HEK293 (cell line): Measurements from ENCODE around the gene PPARD.

Experiments used
- CTCF ChIA-PET: fragments of 350-600 bp; formaldehyde crosslinking; extraction: SDS; loops from one replicate; lab custom pipeline; 2021; ENCODE audit warnings: antibody characterized with exemption; lab: Yijun Ruan, JAX
- POLR2A ChIA-PET: fragments of 300-600 bp; formaldehyde crosslinking; extraction: SDS; loops from one replicate; lab custom pipeline; 2020; ENCODE audit warnings: antibody characterized with exemption, inconsistent platforms; lab: Yijun Ruan, JAX
- H3K27ac ChIP-seq: fragments of 200-500 bp; sonication (Bioruptor generic); 2 replicates; pipeline ENCODE4 v1.5.1; 2014; ENCODE audit warnings: low read depth, low read length, control low read depth, inconsistent platforms; ENCODE audit errors: extremely low read depth
- H3K36me3 ChIP-seq, 2 experiments: fragments of 200-500 bp in 1 of 2; sonication (Bioruptor generic) in 1 of 2; 1 replicate in 1 of 2; 2 replicates in 1 of 2; pipeline ENCODE4 v1.5.1; 2014 to 2017; ENCODE audit warnings: inconsistent platforms in 2 of 2, low read length in 2 of 2; ENCODE audit not compliant: control insufficient read depth in 2 of 2, insufficient read depth in 1 of 2
- H3K4me1 ChIP-seq: fragments of 200-500 bp; sonication (Bioruptor generic); 2 replicates; pipeline ENCODE4 v1.5.1; 2014; ENCODE audit warnings: mild to moderate bottlenecking, low read length, inconsistent platforms; ENCODE audit not compliant: control insufficient read depth, insufficient read depth
- H3K4me3 ChIP-seq: 2 replicates; pipeline ENCODE4 v1.5.1; 2011; ENCODE audit warnings: low read depth, mild to moderate bottlenecking, control low read depth, low read length, moderate library complexity
- H3K9me3 ChIP-seq: fragments of 200-500 bp; sonication (Bioruptor generic); 2 replicates; pipeline ENCODE4 v1.5.1; 2014; ENCODE audit warnings: low read depth, low read length, inconsistent platforms; ENCODE audit not compliant: control insufficient read depth, insufficient read depth
- BCL11A ChIP-seq: fragments of 450-650 bp; formaldehyde crosslinking; IDR thresholded peaks from 2 replicates; pipeline ENCODE4 v1.5.1; 2016; ENCODE audit warnings: low read depth, missing biosample characterization, missing genetic modification characterization
- GLIS1 ChIP-seq: fragments of 450-650 bp; formaldehyde crosslinking; IDR thresholded peaks from 2 replicates; pipeline ENCODE4 v1.5.1; 2016; ENCODE audit warnings: missing biosample characterization, missing genetic modification characterization
- MEIS1 ChIP-seq: sonication (generic); formaldehyde crosslinking; IDR thresholded peaks from 2 replicates; pipeline ENCODE4 v1.8.1; 2022; ENCODE audit warnings: missing genetic modification reagents, mild to moderate bottlenecking, borderline replicate concordance
- WT1 ChIP-seq: fragments of 450-650 bp; formaldehyde crosslinking; IDR thresholded peaks from 2 replicates; pipeline ENCODE4 v1.5.1; 2016; ENCODE audit warnings: missing biosample characterization, missing genetic modification characterization
- ZBTB1 ChIP-seq: fragments of 450-650 bp; formaldehyde crosslinking; IDR thresholded peaks from 2 replicates; pipeline ENCODE4 v1.5.1; 2016; ENCODE audit warnings: missing biosample characterization, missing genetic modification characterization
- ZNF157 ChIP-seq: fragments of 450-650 bp; formaldehyde crosslinking; IDR thresholded peaks from 2 replicates; pipeline ENCODE4 v1.5.1; 2016; ENCODE audit warnings: missing biosample characterization, missing genetic modification characterization
- ZNF223 ChIP-seq: fragments of 450-650 bp; formaldehyde crosslinking; IDR thresholded peaks from 2 replicates; pipeline ENCODE4 v1.5.1; 2016; ENCODE audit warnings: missing biosample characterization, missing genetic modification characterization
- ZNF239 ChIP-seq: fragments of 450-650 bp; formaldehyde crosslinking; IDR thresholded peaks from 2 replicates; pipeline ENCODE4 v1.5.1; 2016; ENCODE audit warnings: missing biosample characterization, missing genetic modification characterization
- ZNF248 ChIP-seq: fragments of 450-650 bp; formaldehyde crosslinking; IDR thresholded peaks from 2 replicates; pipeline ENCODE4 v1.5.1; 2017; ENCODE audit warnings: missing biosample characterization, missing genetic modification characterization
- ZNF302 ChIP-seq: fragments of 450-650 bp; formaldehyde crosslinking; IDR thresholded peaks from 2 replicates; pipeline ENCODE4 v1.5.1; 2016; ENCODE audit warnings: missing biosample characterization, missing genetic modification characterization, low read depth
- ZNF341 ChIP-seq: fragments of 450-650 bp; formaldehyde crosslinking; IDR thresholded peaks from 2 replicates; pipeline ENCODE4; 2016; ENCODE audit warnings: low read depth, missing biosample characterization, missing genetic modification characterization
- ZNF366 ChIP-seq: fragments of 450-650 bp; formaldehyde crosslinking; conservative IDR thresholded peaks from 2 replicates; pipeline ENCODE4 v1.5.1; 2016; ENCODE audit warnings: missing biosample characterization, missing genetic modification characterization
- ZNF560 ChIP-seq: fragments of 450-650 bp; formaldehyde crosslinking; IDR thresholded peaks from 2 replicates; pipeline ENCODE4 v1.5.1; 2017; ENCODE audit warnings: missing biosample characterization, missing genetic modification characterization, borderline replicate concordance
- ZNF768 ChIP-seq: fragments of 450-650 bp; formaldehyde crosslinking; IDR thresholded peaks from 2 replicates; pipeline ENCODE4 v1.5.1; 2018; ENCODE audit warnings: missing biosample characterization, mild to moderate bottlenecking, missing genetic modification characterization
- TF ChIP-seq, protein P1 (sequence below): fragments of 450-650 bp; formaldehyde crosslinking; IDR thresholded peaks from 2 replicates; pipeline ENCODE4 v1.5.1; 2016; ENCODE audit warnings: missing biosample characterization, missing genetic modification characterization
- TF ChIP-seq, protein P2 (sequence below): fragments of 450-650 bp; formaldehyde crosslinking; IDR thresholded peaks from 2 replicates; pipeline ENCODE4 v1.5.1; 2016; ENCODE audit warnings: missing biosample characterization, missing genetic modification characterization
- TF ChIP-seq, protein P3 (sequence below): fragments of 450-650 bp; formaldehyde crosslinking; IDR thresholded peaks from 2 replicates; pipeline ENCODE4 v1.5.1; 2016; ENCODE audit warnings: missing biosample characterization, missing genetic modification characterization, low read depth
- TF ChIP-seq, protein P4 (sequence below): fragments of 450-650 bp; formaldehyde crosslinking; IDR thresholded peaks from 2 replicates; pipeline ENCODE4 v1.5.1; 2016; ENCODE audit warnings: missing biosample characterization, missing genetic modification characterization

PPARD gene

DNA sequence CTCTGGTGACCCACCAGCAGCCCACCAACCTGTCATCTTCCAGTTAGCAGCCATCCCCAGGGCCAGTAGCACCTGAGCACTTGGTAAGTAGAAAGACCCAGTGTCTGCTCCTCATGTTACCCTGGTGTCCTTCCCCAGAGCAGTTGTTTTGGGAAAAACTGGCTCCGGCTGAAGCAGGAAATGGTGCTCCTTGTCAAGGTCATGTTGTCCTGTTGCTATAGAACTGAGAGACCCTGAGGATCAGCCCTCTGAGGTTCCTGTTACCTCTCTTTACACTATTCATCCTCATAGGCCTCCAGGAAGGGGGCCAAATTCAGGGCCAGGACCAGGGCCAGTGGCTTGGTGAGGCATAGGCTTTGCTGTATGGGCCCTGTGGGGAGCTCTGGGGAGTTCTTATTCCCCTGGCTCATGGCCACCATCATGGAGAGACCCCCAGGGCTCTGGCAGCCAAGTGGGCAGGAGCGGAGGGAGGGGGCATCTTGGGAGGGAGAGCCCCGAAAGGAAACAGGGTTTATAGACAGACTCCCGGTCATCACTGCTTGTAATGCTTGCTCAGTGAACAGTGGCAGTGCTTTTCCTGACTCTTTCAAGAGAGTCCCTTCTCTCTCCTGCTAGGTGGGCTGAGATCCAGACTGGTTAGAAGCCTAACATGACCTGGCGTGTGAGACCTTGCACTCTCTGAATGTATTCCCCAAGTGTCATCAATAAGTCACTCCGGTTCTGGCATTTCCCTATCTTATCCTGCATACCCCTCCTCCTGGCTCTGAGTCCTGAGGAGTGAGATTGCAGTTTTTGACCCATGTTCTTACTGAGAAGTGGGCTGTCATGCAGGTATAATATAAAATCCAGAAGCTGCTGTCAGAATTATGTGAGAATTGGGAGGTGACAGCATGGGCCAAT, 50.7 kb downstream of the PPARD start:
- TF ChIP-seq ZNF248 (no peak), ZNF560 (tag by site-specific recombination) (no peak), ZNF223 (tag by site-specific recombination) (no peak), GLIS1 (peak; percentile 59), ZNF302 (tag by site-specific recombination) (no peak), ZNF341 (peak; percentile 54; the same call in 1 of the 2 replicates), ZNF157 (tag by site-specific recombination) (no peak), MEIS1 (CRISPR knock-in tag) (no peak), ZNF239 (tag by site-specific recombination) (no peak), ZBTB1 (tag by site-specific recombination) (no peak), BCL11A (no peak), WT1 (tag by site-specific recombination) (no peak)
- TF ChIP-seq, protein P1, sequence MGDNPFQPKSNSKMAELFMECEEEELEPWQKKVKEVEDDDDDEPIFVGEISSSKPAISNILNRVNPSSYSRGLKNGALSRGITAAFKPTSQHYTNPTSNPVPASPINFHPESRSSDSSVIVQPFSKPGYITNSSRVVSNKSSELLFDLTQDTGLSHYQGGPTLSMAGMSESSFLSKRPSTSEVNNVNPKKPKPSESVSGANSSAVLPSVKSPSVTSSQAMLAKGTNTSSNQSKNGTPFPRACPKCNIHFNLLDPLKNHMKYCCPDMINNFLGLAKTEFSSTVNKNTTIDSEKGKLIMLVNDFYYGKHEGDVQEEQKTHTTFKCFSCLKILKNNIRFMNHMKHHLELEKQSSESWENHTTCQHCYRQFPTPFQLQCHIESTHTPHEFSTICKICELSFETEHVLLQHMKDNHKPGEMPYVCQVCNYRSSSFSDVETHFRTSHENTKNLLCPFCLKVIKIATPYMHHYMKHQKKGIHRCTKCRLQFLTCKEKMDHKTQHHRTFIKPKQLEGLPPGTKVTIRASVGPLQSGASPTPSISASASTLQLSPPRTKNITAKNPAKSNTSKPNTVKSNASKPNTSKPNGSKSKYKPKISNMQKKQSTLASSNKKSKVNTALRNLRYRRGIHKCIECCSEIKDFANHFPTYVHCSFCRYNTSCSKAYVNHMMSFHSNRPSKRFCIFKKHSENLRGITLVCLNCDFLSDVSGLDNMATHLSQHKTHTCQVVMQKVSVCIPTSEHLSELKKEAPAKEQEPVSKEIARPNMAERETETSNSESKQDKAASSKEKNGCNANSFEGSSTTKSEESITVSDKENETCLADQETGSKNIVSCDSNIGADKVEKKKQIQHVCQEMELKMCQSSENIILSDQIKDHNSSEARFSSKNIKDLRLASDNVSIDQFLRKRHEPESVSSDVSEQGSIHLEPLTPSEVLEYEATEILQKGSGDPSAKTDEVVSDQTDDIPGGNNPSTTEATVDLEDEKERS (tag by site-specific recombination), result no peak
- TF ChIP-seq, protein P2, sequence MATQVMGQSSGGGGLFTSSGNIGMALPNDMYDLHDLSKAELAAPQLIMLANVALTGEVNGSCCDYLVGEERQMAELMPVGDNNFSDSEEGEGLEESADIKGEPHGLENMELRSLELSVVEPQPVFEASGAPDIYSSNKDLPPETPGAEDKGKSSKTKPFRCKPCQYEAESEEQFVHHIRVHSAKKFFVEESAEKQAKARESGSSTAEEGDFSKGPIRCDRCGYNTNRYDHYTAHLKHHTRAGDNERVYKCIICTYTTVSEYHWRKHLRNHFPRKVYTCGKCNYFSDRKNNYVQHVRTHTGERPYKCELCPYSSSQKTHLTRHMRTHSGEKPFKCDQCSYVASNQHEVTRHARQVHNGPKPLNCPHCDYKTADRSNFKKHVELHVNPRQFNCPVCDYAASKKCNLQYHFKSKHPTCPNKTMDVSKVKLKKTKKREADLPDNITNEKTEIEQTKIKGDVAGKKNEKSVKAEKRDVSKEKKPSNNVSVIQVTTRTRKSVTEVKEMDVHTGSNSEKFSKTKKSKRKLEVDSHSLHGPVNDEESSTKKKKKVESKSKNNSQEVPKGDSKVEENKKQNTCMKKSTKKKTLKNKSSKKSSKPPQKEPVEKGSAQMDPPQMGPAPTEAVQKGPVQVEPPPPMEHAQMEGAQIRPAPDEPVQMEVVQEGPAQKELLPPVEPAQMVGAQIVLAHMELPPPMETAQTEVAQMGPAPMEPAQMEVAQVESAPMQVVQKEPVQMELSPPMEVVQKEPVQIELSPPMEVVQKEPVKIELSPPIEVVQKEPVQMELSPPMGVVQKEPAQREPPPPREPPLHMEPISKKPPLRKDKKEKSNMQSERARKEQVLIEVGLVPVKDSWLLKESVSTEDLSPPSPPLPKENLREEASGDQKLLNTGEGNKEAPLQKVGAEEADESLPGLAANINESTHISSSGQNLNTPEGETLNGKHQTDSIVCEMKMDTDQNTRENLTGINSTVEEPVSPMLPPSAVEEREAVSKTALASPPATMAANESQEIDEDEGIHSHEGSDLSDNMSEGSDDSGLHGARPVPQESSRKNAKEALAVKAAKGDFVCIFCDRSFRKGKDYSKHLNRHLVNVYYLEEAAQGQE, result peak; percentile 57; the same call in 1 of the 2 replicates
- Histone ChIP-seq H3K4me3 (no peak overlapping the region), H3K27ac (no peak overlapping the region), H3K9me3 (no peaks in the 10 kb centered on the region), H3K36me3 (no peaks in the 10 kb centered on the region), H3K4me1 (peaks cover 4% of the 10 kb centered on the region; the same call in 1 of the 2 replicates)
- POLR2A ChIA-PET, result no interaction called here
- CTCF ChIA-PET, result interaction anchor here (1.4 to 1.7 kb wide), 2 partner anchors 51 to 74 kb away, joined by 4 read pairs; no protein-coding TSS in a partner anchor

DNA sequence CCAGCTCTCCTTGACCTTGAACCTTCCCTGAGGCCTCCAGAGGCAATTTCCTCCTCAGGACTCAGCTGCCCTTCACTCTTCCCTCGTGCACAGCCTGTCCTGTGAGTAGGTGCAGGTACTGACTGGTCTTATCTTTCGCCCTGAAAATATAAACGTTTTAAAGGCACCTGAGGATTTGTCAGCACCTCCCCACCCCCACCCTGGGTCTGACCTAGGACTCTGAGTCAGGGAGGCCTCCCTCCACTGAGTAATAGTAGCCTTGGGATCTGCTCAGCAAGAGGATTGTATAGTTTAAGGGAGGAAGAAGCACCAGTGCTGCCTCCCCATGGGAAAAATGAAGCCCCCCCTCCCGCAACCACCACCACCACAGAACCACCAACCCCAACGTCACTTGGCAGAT, 54.6 kb downstream of the PPARD start:
- Histone ChIP-seq H3K4me3 (no peak overlapping the region), H3K9me3 (no peaks in the 10 kb centered on the region), H3K36me3 (no peaks in the 10 kb centered on the region), H3K27ac (no peak overlapping the region), H3K4me1 (peaks cover 1% of the 10 kb centered on the region; the same call in 1 of the 2 replicates)
- TF ChIP-seq ZNF768 (tag by site-specific recombination), result no peak
- no peak for TF ChIP-seq ZNF366
- TF ChIP-seq, protein P3, sequence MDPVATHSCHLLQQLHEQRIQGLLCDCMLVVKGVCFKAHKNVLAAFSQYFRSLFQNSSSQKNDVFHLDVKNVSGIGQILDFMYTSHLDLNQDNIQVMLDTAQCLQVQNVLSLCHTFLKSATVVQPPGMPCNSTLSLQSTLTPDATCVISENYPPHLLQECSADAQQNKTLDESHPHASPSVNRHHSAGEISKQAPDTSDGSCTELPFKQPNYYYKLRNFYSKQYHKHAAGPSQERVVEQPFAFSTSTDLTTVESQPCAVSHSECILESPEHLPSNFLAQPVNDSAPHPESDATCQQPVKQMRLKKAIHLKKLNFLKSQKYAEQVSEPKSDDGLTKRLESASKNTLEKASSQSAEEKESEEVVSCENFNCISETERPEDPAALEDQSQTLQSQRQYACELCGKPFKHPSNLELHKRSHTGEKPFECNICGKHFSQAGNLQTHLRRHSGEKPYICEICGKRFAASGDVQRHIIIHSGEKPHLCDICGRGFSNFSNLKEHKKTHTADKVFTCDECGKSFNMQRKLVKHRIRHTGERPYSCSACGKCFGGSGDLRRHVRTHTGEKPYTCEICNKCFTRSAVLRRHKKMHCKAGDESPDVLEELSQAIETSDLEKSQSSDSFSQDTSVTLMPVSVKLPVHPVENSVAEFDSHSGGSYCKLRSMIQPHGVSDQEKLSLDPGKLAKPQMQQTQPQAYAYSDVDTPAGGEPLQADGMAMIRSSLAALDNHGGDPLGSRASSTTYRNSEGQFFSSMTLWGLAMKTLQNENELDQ, result no peak
- TF ChIP-seq, protein P4, sequence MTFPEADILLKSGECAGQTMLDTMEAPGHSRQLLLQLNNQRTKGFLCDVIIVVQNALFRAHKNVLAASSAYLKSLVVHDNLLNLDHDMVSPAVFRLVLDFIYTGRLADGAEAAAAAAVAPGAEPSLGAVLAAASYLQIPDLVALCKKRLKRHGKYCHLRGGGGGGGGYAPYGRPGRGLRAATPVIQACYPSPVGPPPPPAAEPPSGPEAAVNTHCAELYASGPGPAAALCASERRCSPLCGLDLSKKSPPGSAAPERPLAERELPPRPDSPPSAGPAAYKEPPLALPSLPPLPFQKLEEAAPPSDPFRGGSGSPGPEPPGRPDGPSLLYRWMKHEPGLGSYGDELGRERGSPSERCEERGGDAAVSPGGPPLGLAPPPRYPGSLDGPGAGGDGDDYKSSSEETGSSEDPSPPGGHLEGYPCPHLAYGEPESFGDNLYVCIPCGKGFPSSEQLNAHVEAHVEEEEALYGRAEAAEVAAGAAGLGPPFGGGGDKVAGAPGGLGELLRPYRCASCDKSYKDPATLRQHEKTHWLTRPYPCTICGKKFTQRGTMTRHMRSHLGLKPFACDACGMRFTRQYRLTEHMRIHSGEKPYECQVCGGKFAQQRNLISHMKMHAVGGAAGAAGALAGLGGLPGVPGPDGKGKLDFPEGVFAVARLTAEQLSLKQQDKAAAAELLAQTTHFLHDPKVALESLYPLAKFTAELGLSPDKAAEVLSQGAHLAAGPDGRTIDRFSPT, result no peak
- ChIA-PET CTCF (no interaction called here), POLR2A (no interaction called here)
